Astrocyte (in vitro differentiated cells and primary cell): Measurements from ENCODE around the gene DNAH9.

ENCODE experiments used
- CTCF ChIP-seq: IDR thresholded peaks from 2 replicates; pipeline ENCODE4 v1.5.1; 2011; ENCODE audit warnings: low read depth, mild to moderate bottlenecking, inconsistent platforms, low read length, moderate library complexity; ENCODE audit not compliant: insufficient read depth
- EZH2 ChIP-seq: IDR thresholded peaks from 2 replicates; pipeline ENCODE4 v1.6.1; 2012; ENCODE audit warnings: mild to moderate bottlenecking, low read length, inconsistent platforms; ENCODE audit not compliant: insufficient read depth

DNA sequence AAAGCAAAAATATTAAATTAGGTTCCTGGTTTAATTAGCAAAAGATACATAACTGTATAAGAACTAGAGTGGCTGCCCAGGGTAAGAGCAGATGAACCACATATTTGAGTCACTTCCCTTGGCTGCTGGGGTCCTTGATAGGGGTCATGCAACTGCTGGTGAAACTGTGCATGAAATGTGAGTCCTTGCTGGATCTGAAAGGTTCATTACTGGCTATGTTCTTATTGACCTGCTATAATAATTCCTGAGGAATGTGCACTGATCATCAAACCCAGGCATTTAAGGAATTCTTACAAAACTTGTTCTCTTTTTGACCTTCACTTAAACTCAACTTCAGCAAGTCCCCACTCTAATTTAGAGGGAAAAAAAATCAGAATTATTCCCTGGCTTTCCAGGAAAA, 215.6 kb downstream of the DNAH9 start:
- no peak for TF ChIP-seq CTCF
- no peak for TF ChIP-seq EZH2
